ENCODE data around the gene IP6K2. TPM values are rescaled to one million over a fixed set of nuclear protein-coding genes. Genes with fewer than 3 reads are reported as not detected.

The IP6K2 gene
- total RNA-seq, 2 experiments from 2014 or later = 97.2 to 121 TPM

DNA sequence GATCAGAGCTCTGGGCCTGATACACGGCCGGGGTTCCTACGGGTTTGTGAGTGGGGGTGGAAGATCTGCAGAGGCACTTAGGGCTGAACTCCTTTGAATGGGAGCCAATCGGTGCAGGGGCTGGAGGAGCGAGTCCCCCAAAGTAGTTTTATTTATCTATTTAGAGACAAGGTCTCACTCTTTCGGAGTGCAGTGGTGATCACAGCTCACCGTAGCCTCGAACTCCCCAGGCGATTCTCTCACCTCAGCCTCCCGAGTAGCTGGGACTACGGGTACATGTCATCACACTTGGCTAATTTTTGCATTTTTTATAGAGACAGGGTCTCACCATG is 52.7 kb downstream of the IP6K2 start:
- TF ChIP-seq, protein P1, sequence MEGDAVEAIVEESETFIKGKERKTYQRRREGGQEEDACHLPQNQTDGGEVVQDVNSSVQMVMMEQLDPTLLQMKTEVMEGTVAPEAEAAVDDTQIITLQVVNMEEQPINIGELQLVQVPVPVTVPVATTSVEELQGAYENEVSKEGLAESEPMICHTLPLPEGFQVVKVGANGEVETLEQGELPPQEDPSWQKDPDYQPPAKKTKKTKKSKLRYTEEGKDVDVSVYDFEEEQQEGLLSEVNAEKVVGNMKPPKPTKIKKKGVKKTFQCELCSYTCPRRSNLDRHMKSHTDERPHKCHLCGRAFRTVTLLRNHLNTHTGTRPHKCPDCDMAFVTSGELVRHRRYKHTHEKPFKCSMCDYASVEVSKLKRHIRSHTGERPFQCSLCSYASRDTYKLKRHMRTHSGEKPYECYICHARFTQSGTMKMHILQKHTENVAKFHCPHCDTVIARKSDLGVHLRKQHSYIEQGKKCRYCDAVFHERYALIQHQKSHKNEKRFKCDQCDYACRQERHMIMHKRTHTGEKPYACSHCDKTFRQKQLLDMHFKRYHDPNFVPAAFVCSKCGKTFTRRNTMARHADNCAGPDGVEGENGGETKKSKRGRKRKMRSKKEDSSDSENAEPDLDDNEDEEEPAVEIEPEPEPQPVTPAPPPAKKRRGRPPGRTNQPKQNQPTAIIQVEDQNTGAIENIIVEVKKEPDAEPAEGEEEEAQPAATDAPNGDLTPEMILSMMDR (IDR thresholded peaks at IDR 0.05) = peak; percentile 10
- ATAC-seq (ENCODE audit: poor library complexity) (no peak), DNase-seq (no peak)
- intact Hi-C loops (cut with DNase I, micrococcal nuclease) = no loop called here
- H3K27me3 ChIP-seq (ENCODE audit: control insufficient read depth in 1 of 2, insufficient read depth in 2 of 2, low read length in 2 of 2) = peaks cover 35 to 37% of the 10 kb centered on the region in 2 experiments
- no peak overlapping the region for H3K4me3 Mint-ChIP-seq
- H3K36me3 Mint-ChIP-seq (ENCODE audit: low read depth) = no peaks in the 10 kb centered on the region
- H3K27ac ChIP-seq (ENCODE audit: low read depth in 1 of 2, low read length in 2 of 2) = no peak overlapping the region
- H3K27ac Mint-ChIP-seq = no peak overlapping the region
- no peaks in the 10 kb centered on the region for H3K9me3 Mint-ChIP-seq
- peaks cover 0 to 41% of the 10 kb centered on the region in 2 experiments for H3K9me3 ChIP-seq (ENCODE audit: control insufficient read depth in 1 of 2, insufficient read depth in 1 of 2, low read length in 2 of 2)
- peak overlapping the region; percentile 61 for H3K4me3 ChIP-seq (ENCODE audit: low read length)
- ChIA-PET POLR2A (interaction anchor here (0.6 kb wide), 1 partner anchor 13 kb away, joined by 3 read pairs; no protein-coding TSS in a partner anchor), CTCF (interaction anchor here (1.2 kb wide), 1 partner anchor 22 kb away, joined by 4 read pairs; the partner anchor contains the start of gene NCKIPSD)
- H3K36me3 ChIP-seq (ENCODE audit: insufficient read depth, low read length) = no peaks in the 10 kb centered on the region
- H3K4me1 ChIP-seq (ENCODE audit: insufficient read depth, low read length) = peaks cover 36% of the 10 kb centered on the region
- peaks cover 41% of the 10 kb centered on the region for H3K27me3 Mint-ChIP-seq
- no peaks in the 10 kb centered on the region for H3K4me1 Mint-ChIP-seq (ENCODE audit: low read depth)

DNA sequence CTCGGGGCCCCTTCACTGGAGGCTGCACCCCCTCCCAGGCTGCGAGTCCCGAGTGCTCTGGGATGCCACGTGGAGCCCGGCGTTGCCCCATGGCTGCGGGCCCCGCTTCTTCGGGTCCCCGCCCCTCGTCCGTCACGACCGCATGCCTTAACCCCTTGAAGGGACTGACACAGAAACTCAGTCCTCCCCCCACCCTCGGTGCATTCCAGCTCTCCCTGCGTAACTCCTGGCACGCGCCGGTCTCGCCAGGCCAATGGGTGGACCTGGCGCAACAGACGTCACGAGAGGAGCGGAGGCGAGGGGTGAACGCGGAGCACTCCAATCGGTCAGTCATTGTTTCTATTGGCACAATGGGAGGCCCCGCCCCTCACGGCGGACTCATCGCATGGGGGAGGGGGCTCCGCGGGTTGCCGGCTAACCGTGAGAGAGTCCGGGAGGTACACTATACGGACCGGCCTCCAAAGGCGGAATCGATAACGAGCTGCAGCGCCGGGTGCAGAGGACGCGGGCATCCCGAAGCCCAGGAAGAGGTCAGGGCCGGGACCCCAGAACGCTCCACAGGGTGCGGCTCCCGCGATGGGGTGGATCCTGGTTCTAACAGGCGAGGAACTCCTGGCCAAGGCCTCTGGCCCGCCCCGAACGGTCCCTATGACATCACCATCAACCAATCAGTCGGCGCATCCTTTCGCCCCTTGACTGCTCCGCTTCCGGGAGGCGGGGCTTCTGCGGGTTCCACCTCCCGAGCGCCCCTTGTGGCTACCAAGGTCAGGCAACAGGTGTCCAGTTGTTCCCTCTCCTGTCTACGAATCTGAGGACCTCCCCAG is 53.3 kb downstream of the IP6K2 start:
- H3K36me3 Mint-ChIP-seq (ENCODE audit: low read depth) = no peaks in the 10 kb centered on the region
- POLR2A ChIA-PET = interaction anchor here (1.0 to 1.2 kb wide), 2 partner anchors 29 to 53 kb away, joined by 4 read pairs; partner anchors contain the start of genes IP6K2 and SLC26A6
- peaks cover 37% of the 10 kb centered on the region in 2 experiments for H3K27me3 ChIP-seq (ENCODE audit: control insufficient read depth in 1 of 2, insufficient read depth in 2 of 2, low read length in 2 of 2)
- H3K9me3 ChIP-seq (ENCODE audit: control insufficient read depth in 1 of 2, insufficient read depth in 1 of 2, low read length in 2 of 2) = peaks cover 0 to 41% of the 10 kb centered on the region in 2 experiments
- H3K36me3 ChIP-seq (ENCODE audit: insufficient read depth, low read length) = no peaks in the 10 kb centered on the region
- TF ChIP-seq, protein P1 (IDR thresholded peaks at IDR 0.05) = peak; percentile 48
- CTCF ChIA-PET = interaction anchor here (1.2 kb wide), 1 partner anchor 23 kb away, joined by 4 read pairs; the partner anchor contains the start of gene NCKIPSD
- DNase-seq = peak; percentile 62 to 94 (median 76)
- H3K9me3 Mint-ChIP-seq = no peaks in the 10 kb centered on the region
- H3K27ac ChIP-seq (ENCODE audit: low read depth in 1 of 2, low read length in 2 of 2) = no peak overlapping the region
- no peak overlapping the region for H3K27ac Mint-ChIP-seq
- H3K27me3 Mint-ChIP-seq = peaks cover 47% of the 10 kb centered on the region
- H3K4me3 Mint-ChIP-seq = peak overlapping the region; percentile 76
- peak overlapping the region; percentile 61 for H3K4me3 ChIP-seq (ENCODE audit: low read length)
- H3K4me1 ChIP-seq (ENCODE audit: insufficient read depth, low read length) = peaks cover 36% of the 10 kb centered on the region
- ATAC-seq (ENCODE audit: poor library complexity) = peak; percentile 72
- no peaks in the 10 kb centered on the region for H3K4me1 Mint-ChIP-seq (ENCODE audit: low read depth)
- intact Hi-C loops (cut with DNase I, micrococcal nuclease) = no loop called here

DNA sequence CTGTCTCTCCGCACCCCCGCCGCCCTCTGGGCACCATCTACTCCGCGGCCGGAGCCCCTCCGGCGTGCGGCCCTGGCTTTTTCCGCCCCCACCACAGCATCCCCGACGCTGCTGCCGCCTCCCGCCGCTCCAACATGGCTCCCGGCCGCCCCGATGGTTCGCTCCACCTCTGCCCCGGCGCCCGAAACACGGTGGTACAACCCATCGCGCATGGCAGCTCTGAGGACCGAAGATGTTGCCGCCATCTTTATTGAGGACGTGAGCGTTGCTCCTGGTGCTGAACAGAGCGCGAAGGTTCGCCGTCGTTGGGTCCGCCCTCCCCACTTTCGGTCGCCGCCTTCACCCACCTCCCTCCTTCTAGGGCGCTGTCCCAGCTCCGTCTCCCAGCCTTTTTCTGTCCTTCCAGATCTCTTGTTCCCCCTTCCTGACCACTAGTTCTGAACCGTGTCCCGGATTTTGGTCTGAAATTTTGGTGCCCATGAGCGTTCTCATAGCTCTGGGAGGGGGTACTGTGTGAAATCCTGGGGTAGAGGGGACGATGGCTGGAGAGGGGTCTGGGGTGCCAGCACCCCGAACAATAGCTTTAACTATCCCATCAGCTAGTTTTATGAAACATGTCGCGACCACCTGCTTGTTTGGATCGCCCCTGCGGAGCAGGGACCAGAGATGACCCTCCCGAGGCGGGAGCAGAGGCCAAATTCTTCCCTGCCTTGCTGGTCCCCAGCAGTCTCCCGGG is 54.1 kb downstream of the IP6K2 start, which contains the start of gene CELSR3:
Gene CELSR3, minus strand, starts transcription at position 134 of the 736 bp plus-strand sequence. CDS start 252 bp downstream, outside the sequence.
- CTCF ChIA-PET = no interaction called here
- TF ChIP-seq, protein P1 (IDR thresholded peaks at IDR 0.05) = no peak
- DNase-seq (peak in 13 of 14 experiments; percentile 14 to 84 (median 46)), ATAC-seq (ENCODE audit: poor library complexity) (peak; percentile 42)
- H3K27me3 ChIP-seq (ENCODE audit: control insufficient read depth in 1 of 2, insufficient read depth in 2 of 2, low read length in 2 of 2) = peaks cover 37% of the 10 kb centered on the region in 2 experiments
- no peaks in the 10 kb centered on the region for H3K36me3 ChIP-seq (ENCODE audit: insufficient read depth, low read length)
- POLR2A ChIA-PET = interaction anchor here (1.0 to 1.2 kb wide), 3 partner anchors 28 to 430 kb away, joined by 4 read pairs; partner anchors contain the start of genes IP6K2, QRICH1 and SLC26A6
- H3K4me3 Mint-ChIP-seq = peak within 1 kb of the TSS; percentile 76
- intact Hi-C loops (cut with DNase I, micrococcal nuclease) = no loop called here
- H3K9me3 Mint-ChIP-seq = no peaks in the 10 kb centered on the region
- peaks cover 36% of the 10 kb centered on the region for H3K4me1 ChIP-seq (ENCODE audit: insufficient read depth, low read length)
- H3K9me3 ChIP-seq (ENCODE audit: control insufficient read depth in 1 of 2, insufficient read depth in 1 of 2, low read length in 2 of 2) = peaks cover 0 to 41% of the 10 kb centered on the region in 2 experiments
- no peaks in the 10 kb centered on the region for H3K36me3 Mint-ChIP-seq (ENCODE audit: low read depth)
- H3K27me3 Mint-ChIP-seq = peaks cover 53% of the 10 kb centered on the region
- no peak within 1 kb of the TSS for H3K27ac ChIP-seq (ENCODE audit: low read depth in 1 of 2, low read length in 2 of 2)
- no peak within 1 kb of the TSS for H3K27ac Mint-ChIP-seq
- H3K4me1 Mint-ChIP-seq (ENCODE audit: low read depth) = no peaks in the 10 kb centered on the region
- H3K4me3 ChIP-seq (ENCODE audit: low read length) = peak within 1 kb of the TSS; percentile 61

Measured in CD4-positive, alpha-beta T cell (primary cell).